ENCODE data around the gene ZNF236.

The ZNF236 gene

GRCh38 chr18:77000527-77000926 is 178.2 kb downstream of the ZNF236 start:
- H3K4me2 ChIP-seq (ENCODE audit: low read depth, low read length, poor library complexity, severe bottlenecking), result peak overlapping the region; percentile 29
- peak overlapping the region; percentile 82 for H2AFZ ChIP-seq (ENCODE audit: low read depth, low read length, severe bottlenecking)
- H3K4me3 ChIP-seq (ENCODE audit: insufficient read depth, low read length, poor library complexity, severe bottlenecking), result no peak overlapping the region
- TF ChIP-seq CTCF (IDR thresholded peaks at IDR 0.05; ENCODE audit: insufficient read depth, low read length, poor library complexity, severe bottlenecking) (peak; percentile 96), EZH2phosphoT487 (conservative IDR thresholded peaks at IDR 0.05; ENCODE audit: low read length) (no peak)
- H3K79me2 ChIP-seq (ENCODE audit: insufficient read depth, low read length), result no peaks in the 10 kb centered on the region
- no peaks in the 10 kb centered on the region for H3K36me3 ChIP-seq (ENCODE audit: low read length)
- no peaks in the 10 kb centered on the region for H3K9me3 ChIP-seq (ENCODE audit: insufficient read depth, low read length)
- H3K9ac ChIP-seq (ENCODE audit: low read length), result no peak overlapping the region
- H3K27me3 ChIP-seq (ENCODE audit: low read length), result no peaks in the 10 kb centered on the region
- no peak overlapping the region for H3K27ac ChIP-seq (ENCODE audit: low read depth, low read length)
- no peaks in the 10 kb centered on the region for H4K20me1 ChIP-seq (ENCODE audit: low read depth, low read length)
- H3F3A ChIP-seq (ENCODE audit: insufficient read depth), result peaks cover 13% of the 10 kb centered on the region
- H3K9me2 ChIP-seq (replicated peaks; ENCODE audit: insufficient read depth, low read length), result no peaks in the 10 kb centered on the region

GRCh38 chr18:77001041-77001440 is 178.7 kb downstream of the ZNF236 start:
- no peaks in the 10 kb centered on the region for H3K36me3 ChIP-seq (ENCODE audit: low read length)
- H3K4me3 ChIP-seq (ENCODE audit: insufficient read depth, low read length, poor library complexity, severe bottlenecking), result no peak overlapping the region
- H3K27me3 ChIP-seq (ENCODE audit: low read length), result no peaks in the 10 kb centered on the region
- no peaks in the 10 kb centered on the region for H3K9me3 ChIP-seq (ENCODE audit: insufficient read depth, low read length)
- TF ChIP-seq EZH2phosphoT487 (conservative IDR thresholded peaks at IDR 0.05; ENCODE audit: low read length) (no peak), CTCF (IDR thresholded peaks at IDR 0.05; ENCODE audit: insufficient read depth, low read length, poor library complexity, severe bottlenecking) (no peak)
- no peak overlapping the region for H3K4me2 ChIP-seq (ENCODE audit: low read depth, low read length, poor library complexity, severe bottlenecking)
- peaks cover 13% of the 10 kb centered on the region for H3F3A ChIP-seq (ENCODE audit: insufficient read depth)
- H3K27ac ChIP-seq (ENCODE audit: low read depth, low read length), result no peak overlapping the region
- H3K9ac ChIP-seq (ENCODE audit: low read length), result no peak overlapping the region
- peak overlapping the region; percentile 82 for H2AFZ ChIP-seq (ENCODE audit: low read depth, low read length, severe bottlenecking)
- no peaks in the 10 kb centered on the region for H3K79me2 ChIP-seq (ENCODE audit: insufficient read depth, low read length)
- no peaks in the 10 kb centered on the region for H3K9me2 ChIP-seq (replicated peaks; ENCODE audit: insufficient read depth, low read length)
- no peaks in the 10 kb centered on the region for H4K20me1 ChIP-seq (ENCODE audit: low read depth, low read length)

- H4K20me1 ChIP-seq (ENCODE audit: low read depth, low read length), result no peaks in the 10 kb centered on the region
- H3F3A ChIP-seq (ENCODE audit: insufficient read depth), result peaks cover 13% of the 10 kb centered on the region
- H3K27me3 ChIP-seq (ENCODE audit: low read length), result no peaks in the 10 kb centered on the region
- no peaks in the 10 kb centered on the region for H3K9me3 ChIP-seq (ENCODE audit: insufficient read depth, low read length)
- no peak overlapping the region for H2AFZ ChIP-seq (ENCODE audit: low read depth, low read length, severe bottlenecking)
- H3K9me2 ChIP-seq (replicated peaks; ENCODE audit: insufficient read depth, low read length), result no peaks in the 10 kb centered on the region
- no peak overlapping the region for H3K27ac ChIP-seq (ENCODE audit: low read depth, low read length)
- H3K9ac ChIP-seq (ENCODE audit: low read length), result no peak overlapping the region
- H3K79me2 ChIP-seq (ENCODE audit: insufficient read depth, low read length), result no peaks in the 10 kb centered on the region
- no peaks in the 10 kb centered on the region for H3K36me3 ChIP-seq (ENCODE audit: low read length)
- H3K4me3 ChIP-seq (ENCODE audit: insufficient read depth, low read length, poor library complexity, severe bottlenecking), result no peak overlapping the region
- TF ChIP-seq EZH2phosphoT487 (conservative IDR thresholded peaks at IDR 0.05; ENCODE audit: low read length) (no peak), CTCF (IDR thresholded peaks at IDR 0.05; ENCODE audit: insufficient read depth, low read length, poor library complexity, severe bottlenecking) (no peak)
- H3K4me2 ChIP-seq (ENCODE audit: low read depth, low read length, poor library complexity, severe bottlenecking), result no peak overlapping the region
Measured at GRCh38 chr18:77001979-77002378, 179.6 kb downstream of the ZNF236 start.

Data from SU-DHL-6 (cell line).